OCI-LY1 (cell line): ENCODE data around the gene DENND1A.

Experiments
- H2AFZ ChIP-seq: fragments of 200-600 bp; sonication (generic), shearing (Covaris generic); 2 replicates; pipeline ENCODE4 v1.6.0; 2014; ENCODE audit warnings: antibody characterized with exemption, mild to moderate bottlenecking, low read length
- H3F3A ChIP-seq: fragments of 200-600 bp; sonication (generic), shearing (Covaris generic); 2 replicates; pipeline ENCODE4 v1.6.0; 2014; ENCODE audit warnings: mild to moderate bottlenecking, antibody characterized with exemption, low read length, moderate library complexity; ENCODE audit not compliant: insufficient read depth
- H3K27ac ChIP-seq: fragments of 200-600 bp; sonication (generic); 2 replicates; pipeline ENCODE4 v1.5.1; 2014; ENCODE audit warnings: low read length, mixed run types, mild to moderate bottlenecking, low read depth; ENCODE audit not compliant: poor library complexity, severe bottlenecking
- H3K27me3 ChIP-seq: fragments of 200-600 bp; sonication (generic); 2 replicates; pipeline ENCODE4 v1.6.0; 2014; ENCODE audit warnings: antibody characterized with exemption, mild to moderate bottlenecking, low read length, moderate library complexity; ENCODE audit not compliant: insufficient read depth
- H3K36me3 ChIP-seq: fragments of 200-600 bp; sonication (generic); 2 replicates; pipeline ENCODE4 v1.6.1; 2014; ENCODE audit warnings: mild to moderate bottlenecking, antibody characterized with exemption, low read length, moderate library complexity, mixed read lengths; ENCODE audit not compliant: insufficient read depth
- H3K4me1 ChIP-seq: fragments of 200-600 bp; sonication (generic); 2 replicates; pipeline ENCODE4 v1.5.1; 2014; ENCODE audit warnings: mild to moderate bottlenecking, low read length, moderate library complexity; ENCODE audit not compliant: insufficient read depth, severe bottlenecking
- H3K4me2 ChIP-seq: fragments of 200-600 bp; sonication (generic), shearing (Covaris generic); 2 replicates; pipeline ENCODE4 v1.6.1; 2014; ENCODE audit warnings: low read length
- H3K4me3 ChIP-seq: fragments of 200-600 bp; sonication (generic); 2 replicates; pipeline ENCODE4 v1.5.1; 2014; ENCODE audit warnings: low read length, low read depth, mild to moderate bottlenecking, mixed read lengths; ENCODE audit not compliant: poor library complexity, severe bottlenecking
- H3K79me2 ChIP-seq: fragments of 200-600 bp; shearing (Covaris generic); 2 replicates; pipeline ENCODE4 v1.6.1; 2016; ENCODE audit warnings: mixed run types, low read length, mixed read lengths; ENCODE audit not compliant: insufficient read depth
- H3K9ac ChIP-seq: fragments of 200-600 bp; sonication (generic), shearing (Covaris generic); 2 replicates; pipeline ENCODE4 v1.6.1; 2014; ENCODE audit warnings: mild to moderate bottlenecking, low read length, mixed read lengths
- H3K9me2 ChIP-seq: fragments of 200-600 bp; sonication (generic), shearing (Covaris generic); 2 replicates; pipeline ENCODE4 v1.6.1; 2014; ENCODE audit warnings: low read depth, mild to moderate bottlenecking, low read length, mixed read lengths
- H3K9me3 ChIP-seq: fragments of 200-600 bp; shearing (Covaris generic); 2 replicates; pipeline ENCODE4 v1.6.1; 2014; ENCODE audit warnings: low read length, mixed read lengths
- H4K20me1 ChIP-seq: fragments of 200-600 bp; sonication (generic), shearing (Covaris generic); 2 replicates; pipeline ENCODE4 v1.6.0; 2016; ENCODE audit warnings: mild to moderate bottlenecking, low read length; ENCODE audit not compliant: insufficient read depth
- EZH2 ChIP-seq: fragments of 200-600 bp; sonication (generic), shearing (Covaris generic); IDR thresholded peaks from 2 replicates; pipeline ENCODE4 v1.8.0; 2017; ENCODE audit warnings: borderline replicate concordance, mixed run types, mild to moderate bottlenecking, antibody characterized with exemption, low read length, moderate library complexity, mixed read lengths
- TF ChIP-seq, protein P1 (sequence below): fragments of 200-600 bp; sonication (generic), shearing (Covaris generic); IDR thresholded peaks from 2 replicates; pipeline ENCODE4 v1.5.1; 2017; ENCODE audit warnings: mild to moderate bottlenecking, antibody characterized with exemption, low read length, moderate library complexity, mixed read lengths

Gene DENND1A

GRCh38 chr9:123832858-123833650 lies 96.9 kb downstream of the DENND1A start:
- H4K20me1 ChIP-seq = no peaks in the 10 kb centered on the region; the same call in 1 of the 2 replicates
- no peak for TF ChIP-seq EZH2
- TF ChIP-seq, protein P1, sequence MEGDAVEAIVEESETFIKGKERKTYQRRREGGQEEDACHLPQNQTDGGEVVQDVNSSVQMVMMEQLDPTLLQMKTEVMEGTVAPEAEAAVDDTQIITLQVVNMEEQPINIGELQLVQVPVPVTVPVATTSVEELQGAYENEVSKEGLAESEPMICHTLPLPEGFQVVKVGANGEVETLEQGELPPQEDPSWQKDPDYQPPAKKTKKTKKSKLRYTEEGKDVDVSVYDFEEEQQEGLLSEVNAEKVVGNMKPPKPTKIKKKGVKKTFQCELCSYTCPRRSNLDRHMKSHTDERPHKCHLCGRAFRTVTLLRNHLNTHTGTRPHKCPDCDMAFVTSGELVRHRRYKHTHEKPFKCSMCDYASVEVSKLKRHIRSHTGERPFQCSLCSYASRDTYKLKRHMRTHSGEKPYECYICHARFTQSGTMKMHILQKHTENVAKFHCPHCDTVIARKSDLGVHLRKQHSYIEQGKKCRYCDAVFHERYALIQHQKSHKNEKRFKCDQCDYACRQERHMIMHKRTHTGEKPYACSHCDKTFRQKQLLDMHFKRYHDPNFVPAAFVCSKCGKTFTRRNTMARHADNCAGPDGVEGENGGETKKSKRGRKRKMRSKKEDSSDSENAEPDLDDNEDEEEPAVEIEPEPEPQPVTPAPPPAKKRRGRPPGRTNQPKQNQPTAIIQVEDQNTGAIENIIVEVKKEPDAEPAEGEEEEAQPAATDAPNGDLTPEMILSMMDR = no peak
- H3K4me2 ChIP-seq = no peak overlapping the region
- H3K9me3 ChIP-seq = peaks cover 14% of the 10 kb centered on the region
- H3K27ac ChIP-seq = no peak overlapping the region
- peaks cover 13% of the 10 kb centered on the region for H3K4me1 ChIP-seq
- H3K9ac ChIP-seq = no peak overlapping the region
- no peaks in the 10 kb centered on the region for H3K9me2 ChIP-seq
- no peaks in the 10 kb centered on the region for H3K27me3 ChIP-seq
- no peak overlapping the region for H3K4me3 ChIP-seq
- H2AFZ ChIP-seq = no peak overlapping the region
- no peaks in the 10 kb centered on the region for H3K79me2 ChIP-seq
- H3K36me3 ChIP-seq = no peaks in the 10 kb centered on the region
- H3F3A ChIP-seq = no peaks in the 10 kb centered on the region

DNA sequence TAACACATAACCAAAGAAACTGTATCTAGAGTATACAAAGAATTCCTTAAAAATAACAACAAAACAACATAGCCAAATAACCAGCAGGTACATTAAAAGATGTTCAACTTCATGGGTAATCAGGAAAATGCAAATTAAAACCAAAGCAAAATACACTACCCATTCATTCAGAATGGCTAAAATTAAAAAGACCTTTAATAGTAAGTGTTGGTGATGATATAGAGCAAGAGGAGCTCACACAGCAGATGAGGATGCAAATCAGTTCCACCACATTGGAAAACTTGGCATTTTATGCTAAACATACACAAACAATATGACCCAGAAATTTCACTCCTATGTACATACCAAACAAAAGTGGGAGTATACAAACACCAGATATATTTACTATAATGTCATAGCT lies 97.8 kb downstream of the DENND1A start:
- H3K9ac ChIP-seq = no peak overlapping the region
- no peak overlapping the region for H3K4me2 ChIP-seq
- no peaks in the 10 kb centered on the region for H3K27me3 ChIP-seq
- peaks cover 13% of the 10 kb centered on the region for H3K4me1 ChIP-seq
- H3F3A ChIP-seq = no peaks in the 10 kb centered on the region
- no peak overlapping the region for H3K4me3 ChIP-seq
- H2AFZ ChIP-seq = no peak overlapping the region
- H3K9me2 ChIP-seq = no peaks in the 10 kb centered on the region
- H3K27ac ChIP-seq = no peak overlapping the region
- no peak for TF ChIP-seq EZH2
- TF ChIP-seq, protein P1 = no peak
- H3K36me3 ChIP-seq = no peaks in the 10 kb centered on the region
- H3K79me2 ChIP-seq = no peaks in the 10 kb centered on the region
- H3K9me3 ChIP-seq = peaks cover 21% of the 10 kb centered on the region
- H4K20me1 ChIP-seq = no peaks in the 10 kb centered on the region; the same call in 1 of the 2 replicates

- TF ChIP-seq, protein P1 = no peak
- no peak for TF ChIP-seq EZH2
- no peak overlapping the region for H2AFZ ChIP-seq
- H3K9me3 ChIP-seq = peaks cover 24% of the 10 kb centered on the region
- no peak overlapping the region for H3K4me3 ChIP-seq
- no peak overlapping the region for H3K27ac ChIP-seq
- H3F3A ChIP-seq = no peaks in the 10 kb centered on the region
- H3K4me2 ChIP-seq = no peak overlapping the region
- no peaks in the 10 kb centered on the region for H3K9me2 ChIP-seq
- H3K4me1 ChIP-seq = no peaks in the 10 kb centered on the region
- H3K36me3 ChIP-seq = no peaks in the 10 kb centered on the region
- H3K9ac ChIP-seq = no peak overlapping the region
- no peaks in the 10 kb centered on the region for H4K20me1 ChIP-seq
- no peaks in the 10 kb centered on the region for H3K79me2 ChIP-seq
- H3K27me3 ChIP-seq = no peaks in the 10 kb centered on the region
Observed at GRCh38 chr9:123828449-123828848, 101.5 kb downstream of the DENND1A start.
